ENCODE data around the gene CCNY.

- TF ChIP-seq POLR2AphosphoS5 (IDR thresholded peaks at IDR 0.05; ENCODE audit: low read depth, low read length) = no peak
- TF ChIP-seq POLR2A (IDR thresholded peaks at IDR 0.05; ENCODE audit: low read depth, low read length) = no peak
- no peak for TF ChIP-seq TAF1 (IDR thresholded peaks at IDR 0.05; ENCODE audit: borderline replicate concordance, low read depth, low read length)
Measured at GRCh38 chr10:35382096-35382495, 45.8 kb downstream of the CCNY start.
